Measurements from ENCODE around the gene GUCY1B1.
"Not testable (repeated sequence)": the region's sequence is repeated elsewhere in the genome, so short reads cannot be mapped to it uniquely, and the experiment has no call there.

Gene GUCY1B1

DNA sequence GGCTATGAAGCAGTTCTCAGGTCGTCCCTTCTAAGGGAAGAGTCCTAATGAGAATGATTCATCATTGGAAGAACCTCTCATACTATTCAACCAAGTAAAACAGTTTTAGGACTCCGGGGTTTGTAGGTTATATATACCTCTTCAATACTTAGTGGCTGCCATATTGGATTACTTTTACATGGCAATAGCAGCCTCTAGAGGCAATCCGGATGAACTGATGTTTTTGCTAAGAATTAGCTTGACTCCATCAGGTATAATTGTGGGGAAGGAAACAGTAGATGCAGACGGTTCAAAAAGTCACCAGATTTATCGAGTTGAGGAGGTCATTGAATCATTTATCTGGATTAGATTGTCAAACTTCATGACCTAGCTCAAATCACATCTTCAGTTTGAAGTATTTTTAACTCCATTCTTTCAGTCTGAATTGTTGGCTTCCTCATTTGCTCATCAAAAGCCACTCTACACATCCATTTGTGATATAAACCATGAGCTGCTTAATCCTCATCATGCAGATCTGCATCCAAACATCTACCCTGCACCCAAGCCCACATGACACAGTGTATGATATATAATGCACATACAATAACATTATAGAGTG lies 28.4 kb downstream of the GUCY1B1 start:
- Histone ChIP-seq H3K27ac (peak overlapping the region in 1 of 2 donors; percentile 47), H3K4me3 (no peak overlapping the region), H3K4me1 (peaks cover 0 to 54% (median 6%) of the 10 kb centered on the region in 4 donors), H3K27me3 (no peaks in the 10 kb centered on the region), H3K9me3 (no peaks in the 10 kb centered on the region), H3K36me3 (peaks cover 0 to 7% (median 0%) of the 10 kb centered on the region in 3 donors)
- intact Hi-C loops (cut with DNase I; ENCODE audit: low total_unique reads): loop anchor here (5.0 kb wide), 1 partner anchor 345 kb away; no protein-coding TSS in a partner anchor
- DNase-seq: no peak
- TF ChIP-seq CTCF (IDR thresholded peaks at IDR 0.05): peak; percentile 65 to 74

- Histone ChIP-seq H3K4me3 (peak overlapping the region; percentile 12 to 28), H3K36me3 (peaks cover 5 to 8% (median 7%) of the 10 kb centered on the region in 3 donors), H3K9me3 (no peaks in the 10 kb centered on the region), H3K27me3 (no peaks in the 10 kb centered on the region), H3K4me1 (peaks cover 0 to 42% (median 6%) of the 10 kb centered on the region in 4 donors), H3K27ac (peak overlapping the region in 1 of 2 donors; percentile 47)
- no peak for TF ChIP-seq CTCF (IDR thresholded peaks at IDR 0.05)
- intact Hi-C loops (cut with DNase I; ENCODE audit: low total_unique reads): loop anchor here (5.0 kb wide), 1 partner anchor 347 kb away; no protein-coding TSS in a partner anchor
- no peak for DNase-seq
Measured at GRCh38 chr4:155789391-155789790, 30.6 kb downstream of the GUCY1B1 start.

DNA sequence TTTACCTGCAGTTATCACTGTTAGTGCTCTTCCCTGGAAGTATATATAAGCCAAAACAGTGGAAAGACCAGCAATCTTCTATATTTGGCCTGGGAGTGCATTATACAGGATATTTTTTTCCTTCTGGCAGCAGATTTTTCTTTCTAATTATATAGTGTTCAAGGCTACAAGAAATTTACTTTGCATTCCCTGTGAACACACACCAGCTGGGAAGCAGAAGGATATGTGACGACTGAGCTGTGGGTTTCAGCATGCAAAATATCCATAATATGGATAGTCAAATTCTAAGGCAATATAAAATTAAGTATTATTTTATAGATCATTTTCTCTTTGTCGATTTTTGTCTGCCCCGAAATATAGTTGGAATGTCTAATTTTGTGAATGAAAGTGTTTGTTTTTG lies 31.2 kb downstream of the GUCY1B1 start:
- peaks cover 5 to 12% (median 7%) of the 10 kb centered on the region in 3 donors for H3K36me3 ChIP-seq
- intact Hi-C loops (cut with DNase I; ENCODE audit: low total_unique reads): loop anchor here (5.0 kb wide), 1 partner anchor 348 kb away; no protein-coding TSS in a partner anchor

GRCh38 chr4:155794589-155795236 lies 35.9 kb downstream of the GUCY1B1 start:
- H3K27ac ChIP-seq: no peak overlapping the region
- H3K4me3 ChIP-seq: no peak overlapping the region
- no peaks in the 10 kb centered on the region for H3K9me3 ChIP-seq
- TF ChIP-seq CTCF (IDR thresholded peaks at IDR 0.05): no peak
- intact Hi-C loops (cut with DNase I; ENCODE audit: low total_unique reads): no loop called here
- peaks cover 0 to 20% (median 3%) of the 10 kb centered on the region in 4 donors for H3K4me1 ChIP-seq
- H3K27me3 ChIP-seq: no peaks in the 10 kb centered on the region
- H3K36me3 ChIP-seq: peaks cover 5 to 12% (median 7%) of the 10 kb centered on the region in 3 donors
- no peak for DNase-seq

More for the DNA sequence above, 31.2 kb downstream of the GUCY1B1 start:
- no peak for TF ChIP-seq CTCF (IDR thresholded peaks at IDR 0.05)
- no peak overlapping the region for H3K4me3 ChIP-seq
- no peak overlapping the region for H3K27ac ChIP-seq
- no peak for DNase-seq
- peaks cover 0 to 36% (median 6%) of the 10 kb centered on the region in 4 donors for H3K4me1 ChIP-seq
- H3K9me3 ChIP-seq: no peaks in the 10 kb centered on the region
- H3K27me3 ChIP-seq: no peaks in the 10 kb centered on the region

DNA sequence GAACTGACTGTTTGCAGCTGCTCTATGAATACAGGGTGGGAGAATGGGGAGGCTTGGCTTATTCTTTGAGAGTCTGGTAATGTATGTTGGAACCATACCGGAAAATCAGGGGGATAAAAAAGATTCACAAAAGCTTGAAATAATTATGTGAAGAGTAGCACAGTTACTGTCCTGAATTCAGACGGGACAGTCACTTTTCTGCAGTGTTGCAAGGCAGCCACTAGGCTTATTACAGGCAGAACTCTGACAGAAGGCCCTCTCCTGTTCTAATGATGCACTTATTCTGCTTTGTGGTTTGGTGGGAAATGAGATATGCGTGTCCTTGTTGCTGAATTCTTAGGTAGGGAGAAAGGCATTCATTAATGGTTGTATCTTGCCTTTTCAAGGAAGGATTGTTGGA lies 37.2 kb downstream of the GUCY1B1 start:
- DNase-seq: no peak
- H3K4me1 ChIP-seq: peaks cover 0 to 26% (median 0%) of the 10 kb centered on the region in 4 donors
- intact Hi-C loops (cut with DNase I; ENCODE audit: low total_unique reads): no loop called here

DNA sequence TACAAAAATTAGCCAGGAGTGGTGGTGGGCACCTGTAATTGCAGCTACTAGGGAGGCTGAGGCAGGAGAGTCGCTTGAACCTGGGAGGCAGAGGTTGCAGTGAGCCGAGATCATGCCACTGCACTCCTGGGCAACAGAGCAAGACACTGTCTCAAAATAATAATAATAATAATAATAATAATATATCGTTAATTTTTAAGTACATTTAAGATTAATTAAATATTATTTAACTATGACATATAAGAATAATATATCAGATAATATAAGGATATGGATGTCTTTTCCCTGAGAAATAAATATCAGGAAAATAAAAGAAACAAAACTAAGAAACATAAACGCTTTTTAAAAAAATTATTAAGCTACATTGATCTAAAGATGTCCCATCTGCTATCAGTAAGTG lies 38.8 kb downstream of the GUCY1B1 start:
- intact Hi-C loops (cut with DNase I; ENCODE audit: low total_unique reads); H3K27ac ChIP-seq; H3K4me3 ChIP-seq; H3K27me3 ChIP-seq; H3K9me3 ChIP-seq; DNase-seq: not testable (repeated sequence)
- Histone ChIP-seq H3K4me1 (peaks cover 0 to 26% (median 0%) of the 10 kb centered on the region in 4 donors), H3K36me3 (peaks cover 0 to 12% (median 5%) of the 10 kb centered on the region in 3 donors)

More for the DNA sequence above, 37.2 kb downstream of the GUCY1B1 start:
- Histone ChIP-seq H3K27me3 (no peaks in the 10 kb centered on the region), H3K9me3 (no peaks in the 10 kb centered on the region), H3K4me3 (no peak overlapping the region), H3K36me3 (peaks cover 3 to 12% (median 5%) of the 10 kb centered on the region in 3 donors), H3K27ac (no peak overlapping the region)
- TF ChIP-seq CTCF (IDR thresholded peaks at IDR 0.05): peak; percentile 15 to 24
